ENCODE data around the gene TCAIM. TPM values are rescaled to one million over a fixed set of nuclear protein-coding genes. Genes with fewer than 3 reads are reported as not detected.

TCAIM gene
- total and polyA plus RNA-seq, 9 of the 15 experiments (the other 6 are each of a cell fraction or from before 2014, with no cell fraction given) = 19.7 to 53.3 (median 36.9) TPM

DNA sequence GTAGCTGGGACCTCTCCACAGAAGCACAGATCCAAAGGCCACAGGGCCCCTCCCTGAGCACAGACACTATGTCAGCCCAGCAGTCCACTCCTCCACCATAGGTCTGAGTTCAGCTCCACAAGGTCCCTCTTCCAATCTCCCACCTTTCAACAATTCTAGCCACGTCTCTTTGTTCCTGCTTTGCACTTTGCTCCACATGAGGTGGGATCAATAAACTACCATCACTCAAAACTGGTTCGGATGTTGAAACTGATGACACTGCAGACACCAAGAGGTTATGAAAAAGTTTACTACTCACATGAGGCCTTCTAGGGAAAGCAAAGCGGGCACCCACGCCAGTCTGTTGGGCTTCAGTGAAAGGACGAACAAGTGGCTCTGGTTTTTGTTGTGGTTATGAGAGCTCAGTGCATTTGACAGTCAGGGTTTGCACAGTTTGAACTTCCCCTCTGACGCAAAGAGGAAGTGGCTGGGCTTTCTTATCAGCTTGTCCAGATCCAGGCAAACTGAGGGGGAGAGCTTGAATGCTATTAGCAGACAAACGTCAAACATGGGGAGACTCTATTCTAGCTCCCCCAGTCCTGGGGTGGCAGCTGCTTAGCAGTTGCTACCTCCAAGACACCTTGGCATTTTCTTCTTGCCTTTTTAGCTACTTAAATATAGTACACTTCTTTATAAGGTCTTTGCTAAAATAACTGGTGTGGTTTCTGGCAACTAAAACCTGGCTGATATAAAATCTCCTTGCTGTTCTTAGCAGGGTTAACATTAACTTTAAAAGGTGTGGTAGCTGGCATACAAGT, 101.1 kb downstream of the TCAIM start:
- no peaks in the 10 kb centered on the region for H3K9me1 ChIP-seq (ENCODE audit: control insufficient read depth, insufficient read depth, low read length)
- peak overlapping the region; percentile 96 for H3K27ac ChIP-seq (ENCODE audit: extremely low read depth, low read depth, low read length)
- TF ChIP-seq, protein P1, sequence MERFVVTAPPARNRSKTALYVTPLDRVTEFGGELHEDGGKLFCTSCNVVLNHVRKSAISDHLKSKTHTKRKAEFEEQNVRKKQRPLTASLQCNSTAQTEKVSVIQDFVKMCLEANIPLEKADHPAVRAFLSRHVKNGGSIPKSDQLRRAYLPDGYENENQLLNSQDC (CRISPR knock-in tag; IDR thresholded peaks at IDR 0.05) = 0 out of 2 replicates have a peak, but pooled peaks have one; percentile 38
- TF ChIP-seq ZFP36 (IDR thresholded peaks at IDR 0.05; ENCODE audit: low read depth, low read length, partially characterized antibody) (peak; percentile 11), TEAD4 (IDR thresholded peaks at IDR 0.05; ENCODE audit: low read length) (peak; percentile 97), TEAD4 (CRISPR knock-in tag; IDR thresholded peaks at IDR 0.05; ENCODE audit: borderline replicate concordance) (no peak), GABPB1 (CRISPR knock-in tag; IDR thresholded peaks at IDR 0.05) (peak; percentile 72), GTF2E2 (tag; IDR thresholded peaks at IDR 0.05) (peak; percentile 87), HOXB6 (CRISPR knock-in tag; IDR thresholded peaks at IDR 0.05; ENCODE audit: borderline replicate concordance) (no peak), POLR2AphosphoS5 (IDR thresholded peaks at IDR 0.05; ENCODE audit: control insufficient read depth, insufficient read depth, low read depth, low read length) (peak; percentile 98), SMAD3 (CRISPR knock-in tag; conservative IDR thresholded peaks at IDR 0.05) (no peak; the same call in 1 of the 2 replicates), ARHGAP35 (IDR thresholded peaks at IDR 0.05; ENCODE audit: partially characterized antibody) (peak; percentile 24), CBFA2T2 (conservative IDR thresholded peaks at IDR 0.05) (peak; percentile 95), ZNF586 (CRISPR knock-in tag; conservative IDR thresholded peaks at IDR 0.05) (no peak), TAF1 (IDR thresholded peaks at IDR 0.05; ENCODE audit: control insufficient read depth, extremely low read depth, insufficient read depth, low read length, severe bottlenecking) (peak; percentile 96)
- TF ChIP-seq, protein P2, sequence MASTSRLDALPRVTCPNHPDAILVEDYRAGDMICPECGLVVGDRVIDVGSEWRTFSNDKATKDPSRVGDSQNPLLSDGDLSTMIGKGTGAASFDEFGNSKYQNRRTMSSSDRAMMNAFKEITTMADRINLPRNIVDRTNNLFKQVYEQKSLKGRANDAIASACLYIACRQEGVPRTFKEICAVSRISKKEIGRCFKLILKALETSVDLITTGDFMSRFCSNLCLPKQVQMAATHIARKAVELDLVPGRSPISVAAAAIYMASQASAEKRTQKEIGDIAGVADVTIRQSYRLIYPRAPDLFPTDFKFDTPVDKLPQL (IDR thresholded peaks at IDR 0.05; ENCODE audit: extremely low read depth, insufficient read length) = peak; percentile 87
- TF ChIP-seq, protein P3, sequence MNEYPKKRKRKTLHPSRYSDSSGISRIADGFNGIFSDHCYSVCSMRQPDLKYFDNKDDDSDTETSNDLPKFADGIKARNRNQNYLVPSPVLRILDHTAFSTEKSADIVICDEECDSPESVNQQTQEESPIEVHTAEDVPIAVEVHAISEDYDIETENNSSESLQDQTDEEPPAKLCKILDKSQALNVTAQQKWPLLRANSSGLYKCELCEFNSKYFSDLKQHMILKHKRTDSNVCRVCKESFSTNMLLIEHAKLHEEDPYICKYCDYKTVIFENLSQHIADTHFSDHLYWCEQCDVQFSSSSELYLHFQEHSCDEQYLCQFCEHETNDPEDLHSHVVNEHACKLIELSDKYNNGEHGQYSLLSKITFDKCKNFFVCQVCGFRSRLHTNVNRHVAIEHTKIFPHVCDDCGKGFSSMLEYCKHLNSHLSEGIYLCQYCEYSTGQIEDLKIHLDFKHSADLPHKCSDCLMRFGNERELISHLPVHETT (CRISPR knock-in tag; conservative IDR thresholded peaks at IDR 0.05 in 1 of 2, IDR thresholded peaks at IDR 0.05 in 1 of 2) = peak in 1 of 2 experiments; percentile 90; a peak in 2 of 4 replicates
- TF ChIP-seq, protein P4, sequence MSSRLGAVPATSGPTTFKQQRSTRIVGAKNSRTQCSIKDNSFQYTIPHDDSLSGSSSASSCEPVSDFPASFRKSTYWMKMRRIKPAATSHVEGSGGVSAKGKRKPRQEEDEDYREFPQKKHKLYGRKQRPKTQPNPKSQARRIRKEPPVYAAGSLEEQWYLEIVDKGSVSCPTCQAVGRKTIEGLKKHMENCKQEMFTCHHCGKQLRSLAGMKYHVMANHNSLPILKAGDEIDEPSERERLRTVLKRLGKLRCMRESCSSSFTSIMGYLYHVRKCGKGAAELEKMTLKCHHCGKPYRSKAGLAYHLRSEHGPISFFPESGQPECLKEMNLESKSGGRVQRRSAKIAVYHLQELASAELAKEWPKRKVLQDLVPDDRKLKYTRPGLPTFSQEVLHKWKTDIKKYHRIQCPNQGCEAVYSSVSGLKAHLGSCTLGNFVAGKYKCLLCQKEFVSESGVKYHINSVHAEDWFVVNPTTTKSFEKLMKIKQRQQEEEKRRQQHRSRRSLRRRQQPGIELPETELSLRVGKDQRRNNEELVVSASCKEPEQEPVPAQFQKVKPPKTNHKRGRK (tag; IDR thresholded peaks at IDR 0.05) = no peak

More for the DNA sequence above, 101.1 kb downstream of the TCAIM start:
- DNase-seq (ENCODE audit: extremely low read depth in 1 of 4, low spot score in 3 of 4) = peak; percentile 93 to 98 (median 94)
- no peaks in the 10 kb centered on the region for H4K20me1 ChIP-seq (replicated peaks; ENCODE audit: control insufficient read depth, insufficient read depth, low read length)
- in situ Hi-C loops (cut with MboI) = no loop called here
- intact Hi-C loops (cut with micrococcal nuclease) = loop anchor here (1.0 to 2.0 kb wide), 5 partner anchors 28 to 101 kb away; partner anchors contain the start of genes TCAIM and ZNF445
- ChIA-PET POLR2A (interaction anchor here (0.5 to 1.9 kb wide), 28 partner anchors 9 to 222 kb away, joined by 3 to 16 read pairs (median 4); partner anchors contain the start of gene TCAIM), CTCF (ENCODE audit: low intra/inter-chr PET ratio) (no interaction called here)
- peaks cover 24 to 55% of the 10 kb centered on the region in 2 experiments for H3K4me1 ChIP-seq (replicated peaks in 1 of 2; ENCODE audit: control insufficient read depth in 2 of 2, insufficient read depth in 2 of 2, low read length in 2 of 2)
- H2AFZ ChIP-seq (ENCODE audit: low read depth, low read length) = peak overlapping the region; percentile 79
- no peaks in the 10 kb centered on the region for H3K9me3 ChIP-seq (replicated peaks; ENCODE audit: control insufficient read depth, insufficient read depth, low read depth, low read length)
- peak overlapping the region; percentile 90 to 93 for H3K9ac ChIP-seq (ENCODE audit: insufficient read depth in 1 of 2, low read depth in 2 of 2, low read length in 2 of 2)
- TSS peak; percentile 75 for BruUV-seq (replicated peaks)
- H3K36me3 ChIP-seq (ENCODE audit: control insufficient read depth, insufficient read depth, low read length) = peaks cover 46% of the 10 kb centered on the region
- under 1% methylated on average over 7 of the region's 7 CpGs for WGBS (ENCODE audit: insufficient coverage, low coverage, missing lambda C conversion rate)
- FAIRE-seq = peak; percentile 99
- peak; percentile 91 for ATAC-seq
- no peaks in the 10 kb centered on the region for H3K27me3 ChIP-seq (ENCODE audit: control insufficient read depth in 2 of 2, insufficient read depth in 2 of 2, low read length in 2 of 2)
- peak overlapping the region; percentile 46 for H3K4me3 ChIP-seq
- peaks cover 49% of the 10 kb centered on the region for H3K79me2 ChIP-seq (ENCODE audit: control insufficient read depth, insufficient read depth, low read length)
- H3K4me2 ChIP-seq (ENCODE audit: insufficient read depth, low read length) = peak overlapping the region; percentile 92

All from K562 (cell line).